GM12801 (cell line): ENCODE measurements around the gene CCSER2.

Source experiments
- CTCF ChIP-seq: IDR thresholded peaks from one replicate; pipeline ENCODE4 v1.5.1; 2011; ENCODE audit warnings: control low read depth; ENCODE audit not compliant: insufficient read length; ENCODE audit errors: extremely low read depth

CCSER2 gene

GRCh38 chr10:84367256-84367655 lies 38.9 kb downstream of the CCSER2 start:
- no peak for TF ChIP-seq CTCF

GRCh38 chr10:84368828-84369227 lies 40.4 kb downstream of the CCSER2 start:
- no peak for TF ChIP-seq CTCF

DNA sequence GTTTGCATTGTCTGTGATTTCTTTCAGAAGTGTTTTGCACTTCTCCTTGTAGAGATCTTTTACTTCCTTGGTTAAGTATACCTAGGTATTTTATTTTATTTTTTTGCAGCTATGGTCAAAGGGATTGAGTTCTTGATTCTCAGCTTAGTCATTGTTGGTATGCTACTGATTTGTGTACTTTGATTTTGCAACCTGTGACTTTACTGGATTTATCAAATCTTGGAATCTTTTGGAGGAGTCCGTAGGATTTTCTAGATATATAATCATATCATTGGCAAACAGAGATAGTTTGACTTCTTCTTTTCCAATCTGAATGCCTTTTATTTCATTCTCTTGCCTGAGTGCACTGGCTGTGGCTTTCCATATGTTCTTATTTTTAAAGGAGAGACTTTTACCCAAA lies 41.9 kb downstream of the CCSER2 start:
- TF ChIP-seq CTCF = no peak

GRCh38 chr10:84371944-84372343 lies 43.6 kb downstream of the CCSER2 start:
- no peak for TF ChIP-seq CTCF

- no peak for TF ChIP-seq CTCF
Observed at GRCh38 chr10:84373000-84373399, 44.6 kb downstream of the CCSER2 start.

DNA sequence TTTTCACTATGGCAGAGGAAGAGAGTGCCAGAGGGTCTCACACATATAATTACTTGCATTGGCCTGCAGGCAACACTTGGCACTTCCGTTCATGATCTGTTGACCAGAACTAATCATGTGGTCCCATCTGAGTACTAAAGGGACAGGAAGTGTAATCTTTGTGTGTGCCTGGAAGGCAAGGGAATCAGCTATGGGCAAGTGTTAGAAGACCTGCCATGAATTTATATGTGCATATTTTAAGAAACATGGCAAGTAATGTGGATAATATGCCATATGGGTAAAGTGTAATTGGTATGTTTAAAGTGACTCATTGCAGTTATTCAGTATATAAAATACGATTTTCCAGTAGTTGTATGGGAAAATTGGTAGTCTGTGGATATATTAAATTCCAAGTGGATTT lies 46.1 kb downstream of the CCSER2 start:
- no peak for TF ChIP-seq CTCF

DNA sequence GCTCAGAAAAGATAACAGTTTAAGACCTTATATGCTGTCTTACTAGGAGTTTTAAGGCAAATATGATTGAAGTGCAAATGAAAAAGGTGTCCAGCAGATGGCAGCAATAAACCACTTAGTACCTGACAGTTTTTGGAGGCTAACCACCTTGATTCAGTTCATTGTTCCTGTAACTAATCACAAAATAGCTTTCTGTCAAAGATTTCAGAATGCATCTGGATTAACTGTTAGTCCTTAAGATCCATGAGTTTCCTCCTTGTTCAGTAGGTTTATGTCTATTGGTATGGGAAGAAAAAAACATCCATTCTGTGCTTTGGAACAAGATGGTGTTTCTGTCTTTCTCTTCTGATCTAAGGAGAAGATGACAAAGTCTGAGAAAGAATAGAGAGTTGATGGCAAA lies 46.6 kb downstream of the CCSER2 start:
- TF ChIP-seq CTCF = no peak

DNA sequence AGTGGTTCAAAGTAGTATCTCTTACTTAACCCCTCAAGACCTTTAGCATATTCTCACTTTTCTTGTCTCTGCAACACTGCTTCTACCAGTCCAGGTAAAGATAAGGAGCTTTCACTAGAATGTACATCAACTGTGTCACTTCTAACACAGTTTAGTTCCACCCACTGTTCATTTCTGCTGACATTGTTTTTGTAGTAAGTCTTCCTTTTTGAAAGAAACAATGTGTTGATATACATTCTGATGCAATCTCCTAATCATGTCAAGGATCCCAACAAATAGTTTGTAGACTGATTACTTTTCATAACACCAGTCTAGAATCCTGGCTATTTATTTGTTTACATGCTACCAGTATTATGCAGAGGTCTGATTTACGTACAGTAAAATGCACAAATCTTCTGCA lies 47.5 kb downstream of the CCSER2 start:
- no peak for TF ChIP-seq CTCF
